OCI-LY7 (cell line): ENCODE measurements around the gene ERBIN. TPM values are rescaled to one million over a fixed set of nuclear protein-coding genes. Genes with fewer than 3 reads are reported as not detected.

ENCODE experiments used
- BruUV-seq: library from RNA; stranded (reverse); fragments of 400-500 nt; replicated peaks from 2 replicates; lab custom pipeline; 2021; lab: Mats Ljungman, UMichigan
- CTCF ChIA-PET: fragments of 300-600 bp; sonication (Branson Sonifier 250); formaldehyde crosslinking; loops from one replicate; lab custom pipeline; 2022; ENCODE audit warnings: antibody characterized with exemption; ENCODE audit not compliant: unreplicated experiment; lab: Charles Lee
- POLR2A ChIA-PET: fragments of 300-600 bp; sonication (Branson Sonifier 250); formaldehyde crosslinking; loops from one replicate; lab custom pipeline; 2022; ENCODE audit warnings: antibody characterized with exemption; lab: Charles Lee
- DNase-seq: peaks from one replicate; pipeline ENCODE4 v3.0.0-alpha.2; 2015; ENCODE audit warnings: low spot score
- H2AFZ ChIP-seq: fragments of 200-600 bp; sonication (generic), shearing (Covaris generic); 2 replicates; pipeline ENCODE4 v1.6.1; 2014; ENCODE audit warnings: mild to moderate bottlenecking, antibody characterized with exemption, low read length, moderate library complexity
- H3K27ac ChIP-seq: fragments of 200-600 bp; sonication (generic); 2 replicates; pipeline ENCODE4 v1.5.1; 2014; ENCODE audit warnings: mixed run types, low read depth, mild to moderate bottlenecking, moderate library complexity, low read length, inconsistent platforms; ENCODE audit not compliant: poor library complexity, severe bottlenecking
- H3K36me3 ChIP-seq: fragments of 200-600 bp; sonication (generic); 2 replicates; pipeline ENCODE4 v1.6.1; 2014; ENCODE audit warnings: mild to moderate bottlenecking, antibody characterized with exemption, low read length, moderate library complexity, mixed read lengths; ENCODE audit not compliant: insufficient read depth
- H3K4me1 ChIP-seq: fragments of 200-600 bp; sonication (generic); 2 replicates; pipeline ENCODE4 v1.5.1; 2014; ENCODE audit warnings: mild to moderate bottlenecking, low read length; ENCODE audit not compliant: insufficient read depth, poor library complexity, severe bottlenecking
- H3K4me2 ChIP-seq: fragments of 200-600 bp; sonication (generic); 2 replicates; pipeline ENCODE4 v1.6.1; 2014; ENCODE audit warnings: mild to moderate bottlenecking, low read length
- H3K4me3 ChIP-seq: fragments of 200-600 bp; sonication (generic); 2 replicates; pipeline ENCODE4 v1.5.1; 2014; ENCODE audit warnings: mild to moderate bottlenecking, low read depth, low read length; ENCODE audit not compliant: poor library complexity, severe bottlenecking
- H3K79me2 ChIP-seq: fragments of 200-600 bp; sonication (generic); 2 replicates; pipeline ENCODE4 v1.6.1; 2016; ENCODE audit warnings: low read depth, mild to moderate bottlenecking, low read length, moderate library complexity, mixed read lengths; ENCODE audit not compliant: insufficient read depth
- H3K9me2 ChIP-seq: fragments of 200-600 bp; sonication (generic); 2 replicates; pipeline ENCODE4 v1.6.1; 2016; ENCODE audit warnings: mild to moderate bottlenecking, low read length, mixed read lengths; ENCODE audit not compliant: insufficient read depth
- H3K9me3 ChIP-seq: fragments of 200-600 bp; sonication (generic); 2 replicates; pipeline ENCODE4 v1.6.1; 2014; ENCODE audit warnings: mild to moderate bottlenecking, mixed run types, low read length, mixed read lengths
- H4K20me1 ChIP-seq: fragments of 200-600 bp; sonication (generic); 2 replicates; pipeline ENCODE4 v1.6.1; 2014; ENCODE audit warnings: mild to moderate bottlenecking, antibody characterized with exemption, low read length, moderate library complexity, mixed read lengths; ENCODE audit not compliant: insufficient read depth
- CTCF ChIP-seq: fragments of 200-600 bp; sonication (generic); conservative IDR thresholded peaks from 2 replicates; pipeline ENCODE4 v1.5.1; 2014; ENCODE audit warnings: mild to moderate bottlenecking, antibody characterized with exemption, low read length, moderate library complexity, mixed read lengths
- EZH2phosphoT487 ChIP-seq: fragments of 200-600 bp; sonication (generic); IDR thresholded peaks from 2 replicates; pipeline ENCODE4 v1.6.1; 2018; ENCODE audit warnings: low read depth, borderline replicate concordance, mild to moderate bottlenecking, mixed run types, antibody characterized with exemption, low read length, moderate library complexity, mixed read lengths
- intact Hi-C: fragments of 100-400 bp; cut with micrococcal nuclease; formaldehyde crosslinking; loops from one replicate; pipeline ENCODE4 v1.10.0; 2022; ENCODE audit not compliant: unreplicated experiment
- total RNA-seq, 2 experiments: library from RNA; depleted of rRNA in 1 of 2; stranded (reverse); fragments of >200 nt in 1 of 2; shearing (Covaris generic) in 1 of 2; gene quantifications; 2 replicates each; pipeline ENCODE4 v1.2.3, GENCODE V29; 2014 to 2022

ERBIN gene
- total RNA-seq, 2 experiments from 2014 or later, result 84.5 to 132 TPM

- TF ChIP-seq CTCF (no peak), EZH2phosphoT487 (no peak)
- Histone ChIP-seq H3K9me2 (no peaks in the 10 kb centered on the region), H3K36me3 (no peaks in the 10 kb centered on the region), H3K4me2 (no peak overlapping the region), H3K9me3 (no peaks in the 10 kb centered on the region), H3K4me1 (no peaks in the 10 kb centered on the region), H3K27ac (no peak overlapping the region), H4K20me1 (no peaks in the 10 kb centered on the region), H3K4me3 (no peak overlapping the region), H2AFZ (no peak overlapping the region), H3K79me2 (no peaks in the 10 kb centered on the region)
- CTCF ChIA-PET, result no interaction called here
- POLR2A ChIA-PET, result no interaction called here
- no peak for DNase-seq
- intact Hi-C loops, result no loop called here
- BruUV-seq, result no TSS peak
Measured at GRCh38 chr5:65902104-65902503, 24.3 kb upstream of the ERBIN start.

- H3K9me3 ChIP-seq, result no peaks in the 10 kb centered on the region
- BruUV-seq, result no TSS peak
- H3K9me2 ChIP-seq, result no peaks in the 10 kb centered on the region
- H2AFZ ChIP-seq, result no peak overlapping the region
- TF ChIP-seq CTCF (no peak), EZH2phosphoT487 (no peak)
- H3K36me3 ChIP-seq, result no peaks in the 10 kb centered on the region
- H3K4me3 ChIP-seq, result no peak overlapping the region
- ChIA-PET CTCF (no interaction called here), POLR2A (interaction anchor here (0.7 to 0.8 kb wide), 3 partner anchors 9 to 21 kb away, joined by 3 to 4 read pairs (median 3); no protein-coding TSS in a partner anchor)
- no peak for DNase-seq
- no peak overlapping the region for H3K4me2 ChIP-seq
- no peaks in the 10 kb centered on the region for H3K79me2 ChIP-seq
- no peaks in the 10 kb centered on the region for H3K4me1 ChIP-seq
- no peaks in the 10 kb centered on the region for H4K20me1 ChIP-seq
- H3K27ac ChIP-seq, result no peak overlapping the region
- intact Hi-C loops, result no loop called here
Measured at GRCh38 chr5:65903581-65903980, 22.8 kb upstream of the ERBIN start.

- no peaks in the 10 kb centered on the region for H4K20me1 ChIP-seq
- H3K27ac ChIP-seq, result no peak overlapping the region
- no peak overlapping the region for H3K4me3 ChIP-seq
- no peaks in the 10 kb centered on the region for H3K9me2 ChIP-seq
- no peaks in the 10 kb centered on the region for H3K9me3 ChIP-seq
- H3K36me3 ChIP-seq, result no peaks in the 10 kb centered on the region
- ChIA-PET POLR2A (interaction anchor here (0.6 to 1.3 kb wide), 3 partner anchors 9 to 149 kb away, joined by 3 to 5 read pairs (median 3); no protein-coding TSS in a partner anchor), CTCF (no interaction called here)
- no TSS peak for BruUV-seq
- intact Hi-C loops, result no loop called here
- H3K4me1 ChIP-seq, result no peaks in the 10 kb centered on the region
- no peaks in the 10 kb centered on the region for H3K79me2 ChIP-seq
- no peak overlapping the region for H3K4me2 ChIP-seq
- no peak for DNase-seq
- TF ChIP-seq CTCF (no peak), EZH2phosphoT487 (no peak)
- H2AFZ ChIP-seq, result no peak overlapping the region
Measured at GRCh38 chr5:65906256-65906655, 20.1 kb upstream of the ERBIN start.
